K562 (cell line): Measurements from ENCODE around the gene TOP3A. TPM values are rescaled to one million over a fixed set of nuclear protein-coding genes. Genes with fewer than 3 reads are reported as not detected.
"Not testable (repeated sequence)": the region's sequence is repeated elsewhere in the genome, so short reads cannot be mapped to it uniquely, and the experiment has no call there.

ENCODE experiments used
- ATAC-seq: fragments of 200-7000 bp; cut with Tn5 transposase; 3 replicates; pipeline ENCODE4 v1.9.1; 2020; ENCODE audit warnings: moderate library complexity
- BruUV-seq: library from RNA; stranded (reverse); fragments of 400-500 nt; replicated peaks from 2 replicates; lab custom pipeline; 2021; lab: Mats Ljungman, UMichigan
- CTCF ChIA-PET: fragments of 300-600 bp; formaldehyde crosslinking; extraction: SDS; loops from one replicate; lab custom pipeline; 2021; ENCODE audit warnings: low intra/inter-chr PET ratio; lab: Yijun Ruan, JAX
- POLR2A ChIA-PET: fragments of 300-600, 350-650 bp; sonication (Branson Sonifier 250); formaldehyde crosslinking; extraction: SDS; loops from one replicate; lab custom pipeline; 2021; ENCODE audit warnings: antibody characterized with exemption, inconsistent platforms; lab: Yijun Ruan, JAX
- DNase-seq, 4 experiments: peaks; one replicate each; pipeline versions ENCODE4 v3.0.0 to v3.0.0-alpha.2; 2011 to 2018; ENCODE audit warnings: low spot score in 3 of 4, mixed read lengths in 3 of 4; ENCODE audit errors: extremely low read depth in 1 of 4
- FAIRE-seq: peaks from 2 replicates; lab custom pipeline; 2011; peaks lifted over from hg19 to GRCh38; lab: Jason Lieb, UNC
- H2AFZ ChIP-seq: 2 replicates; pipeline ENCODE4 v1.6.0; 2011; ENCODE audit warnings: low read depth, low read length, control low read depth, inconsistent platforms
- H3K27ac ChIP-seq: fragments of 200-600 bp; 3 replicates; pipeline ENCODE4 v1.8.0; 2011; ENCODE audit warnings: low read depth, mild to moderate bottlenecking, control low read depth, inconsistent platforms, low read length, moderate library complexity, mixed read lengths; ENCODE audit errors: extremely low read depth
- H3K27me3 ChIP-seq, 2 experiments: fragments of 300-600 bp in 1 of 2; 2 replicates in 1 of 2; 3 replicates in 1 of 2; pipeline versions ENCODE4 v1.6.0 to v1.8.0; 2011; ENCODE audit warnings: inconsistent platforms in 2 of 2, low read length in 2 of 2, mild to moderate bottlenecking in 1 of 2, mixed read lengths in 1 of 2, moderate library complexity in 1 of 2; ENCODE audit not compliant: control insufficient read depth in 2 of 2, insufficient read depth in 2 of 2
- H3K36me3 ChIP-seq: fragments of 300-600 bp; 3 replicates; pipeline ENCODE4 v1.8.0; 2011; ENCODE audit warnings: mild to moderate bottlenecking, low read length, inconsistent platforms; ENCODE audit not compliant: control insufficient read depth, insufficient read depth
- H3K4me1 ChIP-seq, 2 experiments: fragments of 200-600 bp in 1 of 2; replicated peaks in 1 of 2; 2 replicates in 1 of 2; 3 replicates in 1 of 2; pipeline versions ENCODE4 v1.5.1 to v1.8.0; 2011; ENCODE audit warnings: inconsistent platforms in 2 of 2, low read length in 2 of 2, mild to moderate bottlenecking in 1 of 2, mixed read lengths in 1 of 2, moderate library complexity in 1 of 2; ENCODE audit not compliant: control insufficient read depth in 2 of 2, insufficient read depth in 2 of 2
- H3K4me2 ChIP-seq: 2 replicates; pipeline ENCODE4 v1.6.1; 2011; ENCODE audit warnings: low read length, control low read depth, inconsistent platforms, mixed read lengths; ENCODE audit not compliant: insufficient read depth
- H3K4me3 ChIP-seq: fragments of 200-600 bp; sonication (generic), shearing (Covaris generic); 2 replicates; pipeline ENCODE4 v1.5.1; 2016; ENCODE audit warnings: control low read depth, inconsistent platforms
- H3K79me2 ChIP-seq: fragments of 200-600 bp; 3 replicates; pipeline ENCODE4 v1.8.0; 2011; ENCODE audit warnings: low read length, inconsistent platforms; ENCODE audit not compliant: control insufficient read depth, insufficient read depth
- H3K9ac ChIP-seq, 2 experiments: 2 replicates each; pipeline versions ENCODE4 v1.6.0 to v1.6.1; 2011; ENCODE audit warnings: low read depth in 2 of 2, low read length in 2 of 2, control low read depth in 1 of 2, inconsistent platforms in 1 of 2, mild to moderate bottlenecking in 1 of 2, mixed read lengths in 1 of 2; ENCODE audit not compliant: insufficient read depth in 1 of 2
- H3K9me1 ChIP-seq: one replicate; pipeline ENCODE4 v1.6.0; 2011; ENCODE audit warnings: inconsistent platforms, mild to moderate bottlenecking, low read length, moderate library complexity; ENCODE audit not compliant: control insufficient read depth, insufficient read depth
- H3K9me3 ChIP-seq: replicated peaks from 2 replicates; pipeline ENCODE4 v1.5.1; 2011; ENCODE audit warnings: low read depth, low read length, inconsistent platforms; ENCODE audit not compliant: control insufficient read depth, insufficient read depth
- H4K20me1 ChIP-seq: replicated peaks from 2 replicates; pipeline ENCODE4 v1.6.1; 2011; ENCODE audit warnings: low read length, inconsistent platforms, mixed read lengths; ENCODE audit not compliant: control insufficient read depth, insufficient read depth
- BHLHE40 ChIP-seq: IDR thresholded peaks from 2 replicates; pipeline ENCODE4 v1.6.1; 2011; ENCODE audit warnings: low read length, improper control_type of control experiment
- CXXC5 ChIP-seq: fragments of 250-450 bp; sonication (Bioruptor Pico); IDR thresholded peaks from 2 replicates; pipeline ENCODE4 v1.8.0; 2022; ENCODE audit warnings: inconsistent platforms, mild to moderate bottlenecking, moderate library complexity
- E2F3 ChIP-seq: fragments of 250-450 bp; sonication (Bioruptor Pico); IDR thresholded peaks from 2 replicates; pipeline ENCODE4 v1.4.0; 2020; ENCODE audit warnings: mild to moderate bottlenecking
- ETV1 ChIP-seq: fragments of 450-650 bp; conservative IDR thresholded peaks from 2 replicates; pipeline ENCODE4 v1.6.1; 2016; ENCODE audit warnings: missing genetic modification characterization, control low read depth, low read depth, missing compliant biosample characterization
- ETV5 ChIP-seq: sonication (generic); formaldehyde crosslinking; IDR thresholded peaks from 2 replicates; pipeline ENCODE4 v1.4.0; 2020; ENCODE audit warnings: low read depth, mild to moderate bottlenecking, missing genetic modification reagents
- HNRNPK ChIP-seq: fragments of 200-400 bp; formaldehyde crosslinking; IDR thresholded peaks from one replicate; pipeline ENCODE4 v1.6.1; 2018; ENCODE audit warnings: mild to moderate bottlenecking, low read depth, low read length; ENCODE audit not compliant: poor library complexity, severe bottlenecking
- SMAD3 ChIP-seq: fragments of 450-650 bp; formaldehyde crosslinking; conservative IDR thresholded peaks from 2 replicates; pipeline ENCODE4 v1.4.0; 2020; ENCODE audit warnings: mild to moderate bottlenecking
- ZNF77 ChIP-seq: fragments of 250-450 bp; sonication (Bioruptor Pico); IDR thresholded peaks from 2 replicates; pipeline ENCODE4 v1.5.0; 2020
- WGBS: fragments of 100-300 bp; shearing (Covaris generic); methylation state at CpG from one replicate; pipeline ENCODE4 v1.1.6; 2016; ENCODE audit warnings: low coverage, mixed read lengths; ENCODE audit not compliant: insufficient coverage; ENCODE audit errors: missing lambda C conversion rate; 5-methylcytosine and 5-hydroxymethylcytosine counted together
- in situ Hi-C: fragments of 300-500 bp; cut with MboI; formaldehyde crosslinking; loops from 4 replicates; pipeline ENCODE4 v1.15.0; 2018; ENCODE audit warnings: inconsistent platforms, mixed read lengths
- intact Hi-C: fragments of 100-400 bp; cut with micrococcal nuclease; formaldehyde crosslinking; loops from 2 replicates; pipeline ENCODE4 v1.14.2; 2022
- polyA plus RNA-seq, 8 experiments: library from polyadenylated mRNA; depleted of rRNA in 4 of 8; stranded (reverse) in 5 of 8; unstranded in 3 of 8; fragments of >200 nt; fragmentation: Nextera tagmentation in 2 of 8; fragmentation: Illumina TruSeq in 1 of 8; extraction: Ambion mirVana in 2 of 8; extraction: Trizol in 1 of 8; gene quantifications; 2 replicates each; pipeline versions ENCODE4 v1.2.1 to v1.2.3, GENCODE V29; 2011 to 2014; ENCODE audit warnings: inconsistent platforms in 1 of 8, missing spikeins in 1 of 8
- total RNA-seq, 7 experiments: library from RNA; depleted of rRNA in 6 of 7; stranded (reverse); fragments of >200 nt in 6 of 7; fragmentation: Illumina TruSeq in 2 of 7; extraction: Trizol in 2 of 7; gene quantifications; 2 replicates each; pipeline versions ENCODE4 v1.2.1 to v1.2.3, GENCODE V29; 2011 to 2021; ENCODE audit warnings: low replicate concordance in 1 of 7
- TF ChIP-seq, protein P1 (sequence below): fragments of 250-450 bp; sonication (Bioruptor Pico); IDR thresholded peaks from 2 replicates; pipeline ENCODE4 v1.5.0; 2021; ENCODE audit warnings: mild to moderate bottlenecking, borderline replicate concordance
- TF ChIP-seq, protein P2 (sequence below): fragments of 250-450 bp; sonication (Bioruptor Pico); IDR thresholded peaks from 2 replicates; pipeline ENCODE4 v1.8.0; 2022; ENCODE audit warnings: moderate library complexity, mild to moderate bottlenecking, inconsistent platforms
- TF ChIP-seq, protein P3 (sequence below): fragments of 450-650 bp; IDR thresholded peaks from one replicate; pipeline ENCODE4 v1.6.1; 2018; ENCODE audit warnings: mild to moderate bottlenecking, moderate library complexity; ENCODE audit not compliant: partially characterized antibody
- TF ChIP-seq, protein P4 (sequence below), 2 experiments: fragments of 450-650 bp in 1 of 2; sonication (generic) in 1 of 2; formaldehyde crosslinking; conservative IDR thresholded peaks; 2 replicates each; pipeline versions ENCODE4 v1.4.0 to v1.8.1; 2020 to 2022; ENCODE audit warnings: mild to moderate bottlenecking in 1 of 2, missing genetic modification reagents in 1 of 2

The TOP3A gene
- total and polyA plus RNA-seq, 9 of the 15 experiments (the other 6 are each of a cell fraction or from before 2014, with no cell fraction given) = 5.2 to 49.7 (median 24.7) TPM

DNA sequence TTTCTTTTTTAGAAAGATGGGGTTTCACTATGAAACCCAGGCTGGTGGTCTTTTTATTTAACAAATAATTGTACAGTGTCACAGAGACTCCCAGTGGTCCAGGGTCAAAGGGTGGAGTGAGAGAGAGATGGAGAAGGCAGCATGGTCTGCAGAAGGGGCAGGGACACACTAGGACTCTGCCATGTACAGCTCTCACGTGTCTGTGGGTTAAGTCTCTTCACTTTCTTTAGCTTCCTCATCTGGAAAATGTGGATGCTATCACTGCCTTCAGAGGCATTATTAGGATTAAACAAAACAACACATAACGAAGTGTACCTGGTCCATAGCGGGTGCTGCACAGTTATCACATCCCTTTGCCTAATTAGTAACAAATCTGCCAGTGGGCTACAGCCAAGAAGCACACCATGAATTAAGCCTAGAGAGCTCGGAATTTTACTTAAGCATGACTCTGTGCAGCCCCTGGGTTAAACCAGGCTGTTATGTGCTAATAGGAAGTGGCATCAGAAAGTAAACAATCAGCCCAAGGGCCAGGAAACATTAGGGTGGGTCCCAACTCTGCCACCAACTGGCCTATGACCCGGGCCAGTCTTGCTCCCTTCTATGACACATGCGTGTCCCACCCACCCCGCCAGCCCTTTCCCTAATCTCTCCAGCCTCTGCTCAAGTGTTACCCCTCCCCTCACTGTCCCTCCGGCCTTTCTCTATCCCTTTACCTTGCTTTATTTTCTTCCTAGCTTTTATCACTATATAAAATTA lies 13.9 kb downstream of the TOP3A start (continued):
- TF ChIP-seq, protein P1, sequence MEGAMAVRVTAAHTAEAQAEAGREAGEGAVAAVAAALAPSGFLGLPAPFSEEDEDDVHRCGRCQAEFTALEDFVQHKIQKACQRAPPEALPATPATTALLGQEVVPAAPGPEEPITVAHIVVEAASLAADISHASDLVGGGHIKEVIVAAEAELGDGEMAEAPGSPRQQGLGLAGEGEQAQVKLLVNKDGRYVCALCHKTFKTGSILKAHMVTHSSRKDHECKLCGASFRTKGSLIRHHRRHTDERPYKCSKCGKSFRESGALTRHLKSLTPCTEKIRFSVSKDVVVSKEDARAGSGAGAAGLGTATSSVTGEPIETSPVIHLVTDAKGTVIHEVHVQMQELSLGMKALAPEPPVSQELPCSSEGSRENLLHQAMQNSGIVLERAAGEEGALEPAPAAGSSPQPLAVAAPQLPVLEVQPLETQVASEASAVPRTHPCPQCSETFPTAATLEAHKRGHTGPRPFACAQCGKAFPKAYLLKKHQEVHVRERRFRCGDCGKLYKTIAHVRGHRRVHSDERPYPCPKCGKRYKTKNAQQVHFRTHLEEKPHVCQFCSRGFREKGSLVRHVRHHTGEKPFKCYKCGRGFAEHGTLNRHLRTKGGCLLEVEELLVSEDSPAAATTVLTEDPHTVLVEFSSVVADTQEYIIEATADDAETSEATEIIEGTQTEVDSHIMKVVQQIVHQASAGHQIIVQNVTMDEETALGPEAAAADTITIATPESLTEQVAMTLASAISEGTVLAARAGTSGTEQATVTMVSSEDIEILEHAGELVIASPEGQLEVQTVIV = no peak
- TF ChIP-seq BHLHE40 = no peak
- no peak for TF ChIP-seq ETV1 (tag)
- TF ChIP-seq HNRNPK = no peak
- TF ChIP-seq, protein P2, sequence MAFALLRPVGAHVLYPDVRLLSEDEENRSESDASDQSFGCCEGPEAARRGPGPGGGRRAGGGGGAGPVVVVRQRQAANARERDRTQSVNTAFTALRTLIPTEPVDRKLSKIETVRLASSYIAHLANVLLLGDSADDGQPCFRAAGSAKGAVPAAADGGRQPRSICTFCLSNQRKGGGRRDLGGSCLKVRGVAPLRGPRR (CRISPR knock-in tag) = no peak
- TF ChIP-seq CXXC5 (CRISPR knock-in tag) = no peak
- TF ChIP-seq, protein P3, sequence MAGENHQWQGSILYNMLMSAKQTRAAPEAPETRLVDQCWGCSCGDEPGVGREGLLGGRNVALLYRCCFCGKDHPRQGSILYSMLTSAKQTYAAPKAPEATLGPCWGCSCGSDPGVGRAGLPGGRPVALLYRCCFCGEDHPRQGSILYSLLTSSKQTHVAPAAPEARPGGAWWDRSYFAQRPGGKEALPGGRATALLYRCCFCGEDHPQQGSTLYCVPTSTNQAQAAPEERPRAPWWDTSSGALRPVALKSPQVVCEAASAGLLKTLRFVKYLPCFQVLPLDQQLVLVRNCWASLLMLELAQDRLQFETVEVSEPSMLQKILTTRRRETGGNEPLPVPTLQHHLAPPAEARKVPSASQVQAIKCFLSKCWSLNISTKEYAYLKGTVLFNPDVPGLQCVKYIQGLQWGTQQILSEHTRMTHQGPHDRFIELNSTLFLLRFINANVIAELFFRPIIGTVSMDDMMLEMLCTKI = no peak
- TF ChIP-seq E2F3 (CRISPR knock-in tag) = no peak
- TF ChIP-seq ZNF77 (CRISPR knock-in tag) = no peak
- TF ChIP-seq, protein P4, sequence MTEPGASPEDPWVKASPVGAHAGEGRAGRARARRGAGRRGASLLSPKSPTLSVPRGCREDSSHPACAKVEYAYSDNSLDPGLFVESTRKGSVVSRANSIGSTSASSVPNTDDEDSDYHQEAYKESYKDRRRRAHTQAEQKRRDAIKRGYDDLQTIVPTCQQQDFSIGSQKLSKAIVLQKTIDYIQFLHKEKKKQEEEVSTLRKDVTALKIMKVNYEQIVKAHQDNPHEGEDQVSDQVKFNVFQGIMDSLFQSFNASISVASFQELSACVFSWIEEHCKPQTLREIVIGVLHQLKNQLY (CRISPR knock-in tag; conservative IDR thresholded peaks at IDR 0.05) = no peak
- TF ChIP-seq SMAD3 = no peak
- TF ChIP-seq ETV5 (CRISPR knock-in tag) = no peak

DNA sequence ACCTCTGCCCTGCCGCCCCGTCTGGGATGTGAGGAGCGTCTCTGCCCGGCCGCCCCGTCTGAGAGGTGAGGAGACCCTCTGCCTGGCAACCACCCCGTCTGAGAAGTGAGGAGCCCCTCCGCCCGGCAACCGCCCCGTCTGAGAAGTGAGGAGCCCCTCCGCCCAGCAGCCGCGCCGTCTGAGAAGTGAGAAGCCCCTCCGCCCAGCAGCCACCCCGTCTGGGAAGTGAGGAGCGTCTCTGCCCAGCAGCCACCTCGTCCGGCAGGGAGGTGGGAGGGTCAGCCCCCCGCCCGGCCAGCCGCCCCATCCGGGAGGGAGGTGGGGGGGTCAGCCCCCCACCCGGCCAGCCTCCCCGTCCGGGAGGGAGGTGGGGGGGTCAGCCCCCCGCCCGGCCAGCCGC lies 16.7 kb downstream of the TOP3A start:
- H3K4me2 ChIP-seq, CTCF ChIA-PET, ATAC-seq, intact Hi-C loops, POLR2A ChIA-PET, H2AFZ ChIP-seq, DNase-seq, H3K79me2 ChIP-seq, H3K27me3 ChIP-seq, BruUV-seq, H4K20me1 ChIP-seq, FAIRE-seq, H3K4me1 ChIP-seq, H3K9me1 ChIP-seq, H3K4me3 ChIP-seq, H3K9ac ChIP-seq, H3K27ac ChIP-seq, in situ Hi-C loops, H3K9me3 ChIP-seq: not testable (repeated sequence)
- no CpG with 5 or more reads among the region's 30 CpGs for WGBS
- H3K36me3 ChIP-seq = peaks cover 53% of the 10 kb centered on the region; the same call in 2 of the 3 replicates
